ENCODE results near the gene URB1.

DNA sequence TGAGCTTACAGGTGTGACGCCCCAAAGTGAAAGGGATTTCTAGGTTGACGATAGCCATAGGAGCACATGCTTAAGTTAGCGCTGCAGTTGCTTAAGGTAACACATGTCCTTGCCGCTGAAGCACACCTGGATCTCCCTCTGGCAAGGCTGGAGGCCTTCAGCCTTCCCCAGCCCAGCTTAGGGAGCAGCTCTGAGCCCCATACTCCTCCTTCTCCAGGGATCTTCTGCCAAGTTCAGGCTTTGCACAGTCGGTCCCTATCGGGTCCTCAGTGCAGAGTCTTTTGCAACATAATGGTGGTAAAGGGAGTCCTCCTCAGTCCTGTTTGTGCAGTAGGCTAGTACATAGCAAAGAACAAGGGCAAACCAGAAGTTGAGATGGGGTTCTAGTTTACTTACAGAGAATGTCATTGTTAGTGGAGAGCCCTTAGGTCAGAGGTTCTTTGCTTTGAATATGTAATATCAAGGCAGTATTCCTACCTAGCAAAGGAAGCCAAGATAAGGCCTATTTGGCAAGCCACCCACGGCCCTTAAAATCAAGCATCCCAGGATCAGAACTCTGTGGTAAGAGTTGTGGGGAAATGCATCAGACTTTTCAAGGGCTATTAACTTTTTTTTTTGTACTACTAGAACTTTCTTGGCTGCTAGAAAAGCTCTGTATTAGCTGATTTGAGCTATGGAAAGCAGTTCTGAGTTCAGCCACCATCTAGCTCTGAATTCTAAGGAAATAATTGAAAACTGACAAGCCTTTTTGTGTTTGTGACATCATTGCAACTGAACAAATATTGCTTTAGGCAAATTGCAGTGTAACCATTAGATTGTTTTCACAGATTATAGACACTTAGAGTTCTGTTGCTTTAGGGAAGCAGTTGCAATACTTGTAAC, 21.1 kb upstream of the URB1 start:
- TF ChIP-seq, protein P1, sequence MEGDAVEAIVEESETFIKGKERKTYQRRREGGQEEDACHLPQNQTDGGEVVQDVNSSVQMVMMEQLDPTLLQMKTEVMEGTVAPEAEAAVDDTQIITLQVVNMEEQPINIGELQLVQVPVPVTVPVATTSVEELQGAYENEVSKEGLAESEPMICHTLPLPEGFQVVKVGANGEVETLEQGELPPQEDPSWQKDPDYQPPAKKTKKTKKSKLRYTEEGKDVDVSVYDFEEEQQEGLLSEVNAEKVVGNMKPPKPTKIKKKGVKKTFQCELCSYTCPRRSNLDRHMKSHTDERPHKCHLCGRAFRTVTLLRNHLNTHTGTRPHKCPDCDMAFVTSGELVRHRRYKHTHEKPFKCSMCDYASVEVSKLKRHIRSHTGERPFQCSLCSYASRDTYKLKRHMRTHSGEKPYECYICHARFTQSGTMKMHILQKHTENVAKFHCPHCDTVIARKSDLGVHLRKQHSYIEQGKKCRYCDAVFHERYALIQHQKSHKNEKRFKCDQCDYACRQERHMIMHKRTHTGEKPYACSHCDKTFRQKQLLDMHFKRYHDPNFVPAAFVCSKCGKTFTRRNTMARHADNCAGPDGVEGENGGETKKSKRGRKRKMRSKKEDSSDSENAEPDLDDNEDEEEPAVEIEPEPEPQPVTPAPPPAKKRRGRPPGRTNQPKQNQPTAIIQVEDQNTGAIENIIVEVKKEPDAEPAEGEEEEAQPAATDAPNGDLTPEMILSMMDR (IDR thresholded peaks at IDR 0.05 in 4 of 5, conservative IDR thresholded peaks at IDR 0.05 in 1 of 5) = no peak
- TF ChIP-seq POLR2A (IDR thresholded peaks at IDR 0.05) = no peak

Data from gastrocnemius medialis (tissue), 4 donors.